ENCODE results near the gene RNF38.
"Not testable (repeated sequence)": the region's sequence is repeated elsewhere in the genome, so short reads cannot be mapped to it uniquely, and the experiment has no call there.

DNA sequence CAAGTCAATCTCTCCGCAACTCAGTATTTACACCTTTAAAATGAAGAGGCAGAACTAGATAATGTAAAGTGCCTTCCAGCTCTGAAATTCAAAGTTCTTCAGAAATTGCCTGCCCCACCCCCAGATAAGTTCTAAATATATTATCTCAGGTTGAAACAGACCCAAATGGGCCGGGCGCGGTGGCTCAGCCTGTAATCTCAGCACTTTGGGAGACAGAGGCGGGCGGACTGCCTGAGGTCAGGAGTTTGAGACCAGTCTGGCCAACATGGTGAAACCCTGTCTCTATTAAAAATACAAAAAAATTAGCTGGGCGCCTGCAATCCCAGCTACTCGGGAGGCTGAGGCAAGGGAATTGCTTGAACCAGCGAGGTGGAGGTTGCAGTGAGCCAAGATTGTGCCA, 48.5 kb upstream of the RNF38 start:
- TF ChIP-seq, protein P1, sequence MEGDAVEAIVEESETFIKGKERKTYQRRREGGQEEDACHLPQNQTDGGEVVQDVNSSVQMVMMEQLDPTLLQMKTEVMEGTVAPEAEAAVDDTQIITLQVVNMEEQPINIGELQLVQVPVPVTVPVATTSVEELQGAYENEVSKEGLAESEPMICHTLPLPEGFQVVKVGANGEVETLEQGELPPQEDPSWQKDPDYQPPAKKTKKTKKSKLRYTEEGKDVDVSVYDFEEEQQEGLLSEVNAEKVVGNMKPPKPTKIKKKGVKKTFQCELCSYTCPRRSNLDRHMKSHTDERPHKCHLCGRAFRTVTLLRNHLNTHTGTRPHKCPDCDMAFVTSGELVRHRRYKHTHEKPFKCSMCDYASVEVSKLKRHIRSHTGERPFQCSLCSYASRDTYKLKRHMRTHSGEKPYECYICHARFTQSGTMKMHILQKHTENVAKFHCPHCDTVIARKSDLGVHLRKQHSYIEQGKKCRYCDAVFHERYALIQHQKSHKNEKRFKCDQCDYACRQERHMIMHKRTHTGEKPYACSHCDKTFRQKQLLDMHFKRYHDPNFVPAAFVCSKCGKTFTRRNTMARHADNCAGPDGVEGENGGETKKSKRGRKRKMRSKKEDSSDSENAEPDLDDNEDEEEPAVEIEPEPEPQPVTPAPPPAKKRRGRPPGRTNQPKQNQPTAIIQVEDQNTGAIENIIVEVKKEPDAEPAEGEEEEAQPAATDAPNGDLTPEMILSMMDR (IDR thresholded peaks at IDR 0.05), result not testable (repeated sequence)
- not testable (repeated sequence) for TF ChIP-seq POLR2A (IDR thresholded peaks at IDR 0.05)
